ENCODE measurements around the gene TPCN2. TPM values are rescaled to one million over a fixed set of nuclear protein-coding genes. Genes with fewer than 3 reads are reported as not detected.

TPCN2 gene
- total RNA-seq, 1 donor from 2014 or later = 6.8 TPM

- Histone ChIP-seq H3K4me1 (ENCODE audit: control insufficient read depth in 3 of 3, insufficient read depth in 3 of 3, low read length in 3 of 3) (peaks cover 9 to 28% (median 27%) of the 10 kb centered on the region in 3 donors), H3K9ac (ENCODE audit: low read depth in 1 of 3, low read length in 3 of 3) (no peak overlapping the region), H3K9me3 (ENCODE audit: control insufficient read depth in 3 of 3, low read length in 3 of 3) (no peaks in the 10 kb centered on the region), H3K27ac (ENCODE audit: low read depth, low read length) (no peak overlapping the region), H3K4me3 (ENCODE audit: low read length in 3 of 3) (no peak overlapping the region), H3K27me3 (ENCODE audit: control insufficient read depth in 3 of 3, insufficient read depth in 3 of 3, low read length in 3 of 3) (peaks cover 3 to 5% (median 4%) of the 10 kb centered on the region in 3 donors), H3K36me3 (ENCODE audit: control insufficient read depth in 3 of 3, insufficient read depth in 3 of 3, low read length in 3 of 3) (no peaks in the 10 kb centered on the region)
These were observed 115.1 kb downstream of the TPCN2 start for GRCh38 chr11:69163842-69164241.

GRCh38 chr11:69164824-69165223 lies 116.1 kb downstream of the TPCN2 start:
- peaks cover 9 to 29% (median 27%) of the 10 kb centered on the region in 3 donors for H3K4me1 ChIP-seq (ENCODE audit: control insufficient read depth in 3 of 3, insufficient read depth in 3 of 3, low read length in 3 of 3)
- no peaks in the 10 kb centered on the region for H3K27me3 ChIP-seq (ENCODE audit: control insufficient read depth in 3 of 3, insufficient read depth in 3 of 3, low read length in 3 of 3)
- no peak overlapping the region for H3K4me3 ChIP-seq (ENCODE audit: low read length in 3 of 3)
- H3K9ac ChIP-seq (ENCODE audit: low read depth in 1 of 3, low read length in 3 of 3) = no peak overlapping the region
- H3K9me3 ChIP-seq (ENCODE audit: control insufficient read depth in 3 of 3, low read length in 3 of 3) = no peaks in the 10 kb centered on the region
- no peak overlapping the region for H3K27ac ChIP-seq (ENCODE audit: low read depth, low read length)
- no peaks in the 10 kb centered on the region for H3K36me3 ChIP-seq (ENCODE audit: control insufficient read depth in 3 of 3, insufficient read depth in 3 of 3, low read length in 3 of 3)

DNA sequence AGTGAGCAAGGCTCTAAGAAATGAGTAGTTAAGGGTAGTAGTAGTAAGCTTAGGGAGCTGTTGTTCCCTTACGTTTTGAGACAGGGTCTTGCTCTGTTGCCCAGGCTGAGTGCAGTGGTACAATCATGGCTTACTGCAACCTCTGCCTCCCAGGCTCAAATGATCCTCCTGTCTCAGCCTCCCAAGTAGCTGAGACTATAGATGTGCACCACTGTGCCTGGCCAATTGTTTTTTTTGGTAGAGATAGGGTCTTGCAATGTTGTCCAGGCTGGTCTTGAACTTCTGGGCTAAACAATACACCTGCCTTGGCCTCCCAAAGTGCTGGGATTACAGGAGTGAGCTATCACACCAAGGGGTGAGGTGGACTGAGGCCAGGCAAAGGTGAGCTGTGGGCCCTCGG lies 117.0 kb downstream of the TPCN2 start:
- no peaks in the 10 kb centered on the region for H3K9me3 ChIP-seq (ENCODE audit: control insufficient read depth in 3 of 3, low read length in 3 of 3)
- H3K9ac ChIP-seq (ENCODE audit: low read depth in 1 of 3, low read length in 3 of 3) = peak overlapping the region in 1 of 3 donors; percentile 45
- H3K4me1 ChIP-seq (ENCODE audit: control insufficient read depth in 3 of 3, insufficient read depth in 3 of 3, low read length in 3 of 3) = peaks cover 9 to 28% (median 25%) of the 10 kb centered on the region in 3 donors
- no peaks in the 10 kb centered on the region for H3K27me3 ChIP-seq (ENCODE audit: control insufficient read depth in 3 of 3, insufficient read depth in 3 of 3, low read length in 3 of 3)
- H3K36me3 ChIP-seq (ENCODE audit: control insufficient read depth in 3 of 3, insufficient read depth in 3 of 3, low read length in 3 of 3) = no peaks in the 10 kb centered on the region
- no peak overlapping the region for H3K27ac ChIP-seq (ENCODE audit: low read depth, low read length)
- H3K4me3 ChIP-seq (ENCODE audit: low read length in 3 of 3) = no peak overlapping the region

GRCh38 chr11:69166218-69167115 lies 117.7 kb downstream of the TPCN2 start:
- Histone ChIP-seq H3K4me3 (ENCODE audit: low read length in 3 of 3) (peak overlapping the region in 2 of 3 donors; percentile 8 to 41), H3K9me3 (ENCODE audit: control insufficient read depth in 3 of 3, low read length in 3 of 3) (no peaks in the 10 kb centered on the region), H3K27me3 (ENCODE audit: control insufficient read depth in 3 of 3, insufficient read depth in 3 of 3, low read length in 3 of 3) (no peaks in the 10 kb centered on the region), H3K9ac (ENCODE audit: low read depth in 1 of 3, low read length in 3 of 3) (peak overlapping the region in 2 of 3 donors; percentile 32 to 45), H3K27ac (ENCODE audit: low read depth, low read length) (no peak overlapping the region), H3K36me3 (ENCODE audit: control insufficient read depth in 3 of 3, insufficient read depth in 3 of 3, low read length in 3 of 3) (no peaks in the 10 kb centered on the region), H3K4me1 (ENCODE audit: control insufficient read depth in 3 of 3, insufficient read depth in 3 of 3, low read length in 3 of 3) (peaks cover 9 to 25% (median 19%) of the 10 kb centered on the region in 3 donors)

- Histone ChIP-seq H3K9me3 (ENCODE audit: control insufficient read depth in 3 of 3, low read length in 3 of 3) (no peaks in the 10 kb centered on the region), H3K9ac (ENCODE audit: low read depth in 1 of 3, low read length in 3 of 3) (peak overlapping the region in 1 of 3 donors; percentile 33), H3K4me1 (ENCODE audit: control insufficient read depth in 3 of 3, insufficient read depth in 3 of 3, low read length in 3 of 3) (peaks cover 9 to 25% (median 16%) of the 10 kb centered on the region in 3 donors), H3K27ac (ENCODE audit: low read depth, low read length) (no peak overlapping the region), H3K36me3 (ENCODE audit: control insufficient read depth in 3 of 3, insufficient read depth in 3 of 3, low read length in 3 of 3) (no peaks in the 10 kb centered on the region), H3K4me3 (ENCODE audit: low read length in 3 of 3) (no peak overlapping the region), H3K27me3 (ENCODE audit: control insufficient read depth in 3 of 3, insufficient read depth in 3 of 3, low read length in 3 of 3) (no peaks in the 10 kb centered on the region)
These were observed 118.6 kb downstream of the TPCN2 start for GRCh38 chr11:69167130-69167915.

DNA sequence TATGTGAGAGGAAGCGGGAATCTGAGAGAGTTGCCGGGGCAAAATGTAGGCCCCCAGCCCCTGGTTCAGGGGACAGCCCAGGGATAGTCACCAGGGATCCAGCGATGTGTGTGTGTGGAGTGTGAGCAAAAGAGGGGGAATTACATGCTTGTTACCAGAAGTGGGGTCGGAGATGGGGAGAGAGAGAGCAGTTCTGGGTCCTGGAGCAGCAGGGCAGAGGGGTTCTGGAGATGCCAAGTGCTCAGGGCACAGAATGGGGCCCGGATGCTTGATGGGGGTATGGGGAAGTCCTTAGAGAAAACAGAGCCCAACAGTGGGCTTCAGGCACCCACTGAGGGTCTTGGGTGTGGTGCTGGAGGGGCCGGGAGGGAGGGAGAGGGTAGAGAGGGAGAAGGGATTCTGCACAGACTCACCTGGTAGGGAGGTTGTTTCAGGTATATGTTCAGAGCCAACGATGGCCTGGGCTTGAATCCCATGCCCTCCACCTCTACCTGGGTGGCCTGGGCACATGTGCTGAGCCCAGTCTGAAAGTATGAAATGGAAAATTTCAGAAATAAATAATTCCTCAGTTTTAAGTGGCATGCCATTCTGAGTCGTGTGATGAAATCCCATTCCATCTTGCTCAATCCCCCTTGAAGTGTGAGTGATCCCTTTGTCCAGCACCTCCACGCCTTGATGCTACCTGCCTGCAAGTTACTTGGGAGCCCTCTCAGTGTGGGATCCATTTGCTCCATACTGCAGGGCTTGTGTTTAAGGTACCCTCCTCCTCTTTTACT lies 119.4 kb downstream of the TPCN2 start:
- H3K4me1 ChIP-seq (ENCODE audit: control insufficient read depth in 3 of 3, insufficient read depth in 3 of 3, low read length in 3 of 3) = peaks cover 9 to 25% (median 16%) of the 10 kb centered on the region in 3 donors
- H3K27me3 ChIP-seq (ENCODE audit: control insufficient read depth in 3 of 3, insufficient read depth in 3 of 3, low read length in 3 of 3) = no peaks in the 10 kb centered on the region
- H3K36me3 ChIP-seq (ENCODE audit: control insufficient read depth in 3 of 3, insufficient read depth in 3 of 3, low read length in 3 of 3) = no peaks in the 10 kb centered on the region
- no peak overlapping the region for H3K4me3 ChIP-seq (ENCODE audit: low read length in 3 of 3)
- no peaks in the 10 kb centered on the region for H3K9me3 ChIP-seq (ENCODE audit: control insufficient read depth in 3 of 3, low read length in 3 of 3)
- H3K27ac ChIP-seq (ENCODE audit: low read depth, low read length) = no peak overlapping the region
- H3K9ac ChIP-seq (ENCODE audit: low read depth in 1 of 3, low read length in 3 of 3) = no peak overlapping the region

- H3K9me3 ChIP-seq (ENCODE audit: control insufficient read depth in 3 of 3, low read length in 3 of 3) = no peaks in the 10 kb centered on the region
- no peak overlapping the region for H3K9ac ChIP-seq (ENCODE audit: low read depth in 1 of 3, low read length in 3 of 3)
- no peaks in the 10 kb centered on the region for H3K27me3 ChIP-seq (ENCODE audit: control insufficient read depth in 3 of 3, insufficient read depth in 3 of 3, low read length in 3 of 3)
- peaks cover 9 to 25% (median 16%) of the 10 kb centered on the region in 3 donors for H3K4me1 ChIP-seq (ENCODE audit: control insufficient read depth in 3 of 3, insufficient read depth in 3 of 3, low read length in 3 of 3)
- no peaks in the 10 kb centered on the region for H3K36me3 ChIP-seq (ENCODE audit: control insufficient read depth in 3 of 3, insufficient read depth in 3 of 3, low read length in 3 of 3)
- H3K27ac ChIP-seq (ENCODE audit: low read depth, low read length) = no peak overlapping the region
- no peak overlapping the region for H3K4me3 ChIP-seq (ENCODE audit: low read length in 3 of 3)
These were observed 120.7 kb downstream of the TPCN2 start for GRCh38 chr11:69169479-69169878.

DNA sequence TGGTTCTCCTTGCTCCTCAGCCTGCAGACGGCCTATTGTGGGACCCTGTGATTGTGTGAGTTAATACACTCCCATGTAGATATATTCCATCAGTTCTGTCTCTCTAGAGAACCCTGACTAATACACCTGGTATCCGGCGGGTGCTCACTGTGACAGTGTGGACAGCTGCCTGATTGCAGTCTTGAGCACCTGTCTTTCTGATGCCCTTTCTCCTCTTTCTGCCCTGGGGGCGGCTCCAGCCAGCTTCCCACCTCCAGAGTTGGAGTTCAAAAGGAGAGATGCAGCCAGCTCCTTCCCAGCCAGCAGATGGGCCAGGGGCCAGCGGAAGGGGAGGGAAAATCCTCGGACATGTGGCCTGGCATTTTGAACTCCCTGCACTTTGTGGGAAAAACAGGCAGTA lies 122.0 kb downstream of the TPCN2 start:
- H3K4me1 ChIP-seq (ENCODE audit: control insufficient read depth in 3 of 3, insufficient read depth in 3 of 3, low read length in 3 of 3) = peaks cover 9 to 25% (median 16%) of the 10 kb centered on the region in 3 donors
- H3K36me3 ChIP-seq (ENCODE audit: control insufficient read depth in 3 of 3, insufficient read depth in 3 of 3, low read length in 3 of 3) = no peaks in the 10 kb centered on the region
- no peak overlapping the region for H3K27ac ChIP-seq (ENCODE audit: low read depth, low read length)
- no peaks in the 10 kb centered on the region for H3K27me3 ChIP-seq (ENCODE audit: control insufficient read depth in 3 of 3, insufficient read depth in 3 of 3, low read length in 3 of 3)
- H3K4me3 ChIP-seq (ENCODE audit: low read length in 3 of 3) = no peak overlapping the region
- peak overlapping the region in 1 of 3 donors; percentile 11 for H3K9ac ChIP-seq (ENCODE audit: low read depth in 1 of 3, low read length in 3 of 3)
- peaks cover 0 to 2% (median 0%) of the 10 kb centered on the region in 3 donors for H3K9me3 ChIP-seq (ENCODE audit: control insufficient read depth in 3 of 3, low read length in 3 of 3)

GRCh38 chr11:69171476-69172240 lies 122.9 kb downstream of the TPCN2 start:
- Histone ChIP-seq H3K36me3 (ENCODE audit: control insufficient read depth in 3 of 3, insufficient read depth in 3 of 3, low read length in 3 of 3) (no peaks in the 10 kb centered on the region), H3K27me3 (ENCODE audit: control insufficient read depth in 3 of 3, insufficient read depth in 3 of 3, low read length in 3 of 3) (no peaks in the 10 kb centered on the region), H3K9me3 (ENCODE audit: control insufficient read depth in 3 of 3, low read length in 3 of 3) (peaks cover 0 to 2% (median 0%) of the 10 kb centered on the region in 3 donors), H3K9ac (ENCODE audit: low read depth in 1 of 3, low read length in 3 of 3) (no peak overlapping the region), H3K4me3 (ENCODE audit: low read length in 3 of 3) (no peak overlapping the region), H3K27ac (ENCODE audit: low read depth, low read length) (no peak overlapping the region), H3K4me1 (ENCODE audit: control insufficient read depth in 3 of 3, insufficient read depth in 3 of 3, low read length in 3 of 3) (peaks cover 1 to 16% (median 8%) of the 10 kb centered on the region in 3 donors)

Measured in skeletal muscle tissue (tissue), 4 donors.